K562 (cell line): ENCODE data around the gene ZFYVE28. TPM values are rescaled to one million over a fixed set of nuclear protein-coding genes. Genes with fewer than 3 reads are reported as not detected.
A peak's percentile ranks its signal among the peaks of the same experiment; 100 is the strongest.

Experiments
- AFF1 ChIP-seq, 2 experiments: fragments of 450-650 bp; IDR thresholded peaks; 2 replicates each; pipeline ENCODE4 v1.6.1; 2018; ENCODE audit warnings: mild to moderate bottlenecking in 2 of 2, low read depth in 1 of 2; ENCODE audit not compliant: partially characterized antibody in 2 of 2
- HCFC1 ChIP-seq: IDR thresholded peaks from 2 replicates; pipeline ENCODE4 v1.6.1; 2012; ENCODE audit warnings: low read depth, low read length, improper control_type of control experiment
- HDAC3 ChIP-seq: fragments of 450-650 bp; IDR thresholded peaks from 2 replicates; pipeline ENCODE4 v1.6.1; 2018; ENCODE audit warnings: borderline replicate concordance, mild to moderate bottlenecking, moderate library complexity; ENCODE audit not compliant: partially characterized antibody
- HMBOX1 ChIP-seq: sonication (generic); IDR thresholded peaks from 2 replicates; pipeline ENCODE4 v1.6.1; 2016
- IFI16 ChIP-seq: fragments of 250-450 bp; sonication (Bioruptor Pico); IDR thresholded peaks from 2 replicates; pipeline ENCODE4 v2.1.2; 2022; ENCODE audit warnings: mild to moderate bottlenecking, inconsistent platforms
- NR2C1 ChIP-seq, 2 experiments: fragments of 450-650 bp; IDR thresholded peaks; 2 replicates each; pipeline ENCODE4 v1.6.1; 2017; ENCODE audit warnings: mild to moderate bottlenecking in 2 of 2, antibody characterized with exemption in 1 of 2, inconsistent platforms in 1 of 2, missing compliant biosample characterization in 1 of 2, missing genetic modification characterization in 1 of 2
- PCBP2 ChIP-seq: fragments of 200-400 bp; formaldehyde crosslinking; IDR thresholded peaks from 2 replicates; pipeline ENCODE4 v1.6.1; 2018; ENCODE audit warnings: low read length, low read depth, mild to moderate bottlenecking, moderate library complexity; ENCODE audit not compliant: poor library complexity, severe bottlenecking
- TAL1 ChIP-seq: fragments of 450-650 bp; IDR thresholded peaks from 2 replicates; pipeline ENCODE4 v1.6.1; 2016; ENCODE audit warnings: mild to moderate bottlenecking
- ZNF347 ChIP-seq: fragments of 450-650 bp; formaldehyde crosslinking; IDR thresholded peaks from 2 replicates; pipeline ENCODE4 v1.4.0; 2020; ENCODE audit warnings: low read depth, mild to moderate bottlenecking, moderate library complexity
- ZNF584 ChIP-seq: fragments of 200-800 bp; sonication (Bioruptor generic); IDR thresholded peaks from 2 replicates; pipeline ENCODE4 v1.6.1; 2016; ENCODE audit warnings: low read depth, mild to moderate bottlenecking, missing genetic modification characterization, missing compliant biosample characterization
- ZNF785 ChIP-seq: fragments of 250-450 bp; sonication (Bioruptor Pico); IDR thresholded peaks from 2 replicates; pipeline ENCODE4 v1.4.0; 2020; ENCODE audit warnings: mild to moderate bottlenecking
- polyA plus RNA-seq, 8 experiments: library from polyadenylated mRNA; depleted of rRNA in 4 of 8; stranded (reverse) in 5 of 8; unstranded in 3 of 8; fragments of >200 nt; fragmentation: Nextera tagmentation in 2 of 8; fragmentation: Illumina TruSeq in 1 of 8; extraction: Ambion mirVana in 2 of 8; extraction: Trizol in 1 of 8; gene quantifications; 2 replicates each; pipeline versions ENCODE4 v1.2.1 to v1.2.3, GENCODE V29; 2011 to 2014; ENCODE audit warnings: inconsistent platforms in 1 of 8, missing spikeins in 1 of 8
- total RNA-seq, 7 experiments: library from RNA; depleted of rRNA in 6 of 7; stranded (reverse); fragments of >200 nt in 6 of 7; fragmentation: Illumina TruSeq in 2 of 7; extraction: Trizol in 2 of 7; gene quantifications; 2 replicates each; pipeline versions ENCODE4 v1.2.1 to v1.2.3, GENCODE V29; 2011 to 2021; ENCODE audit warnings: low replicate concordance in 1 of 7
- TF ChIP-seq, protein P1 (sequence below): sonication (generic); formaldehyde crosslinking; IDR thresholded peaks from 2 replicates; pipeline ENCODE4 v1.8.1; 2023; ENCODE audit warnings: mild to moderate bottlenecking, missing genetic modification reagents, moderate library complexity
- TF ChIP-seq, protein P2 (sequence below): fragments of 250-450 bp; sonication (Bioruptor Pico); IDR thresholded peaks from 2 replicates; pipeline ENCODE4 v1.8.0; 2022; ENCODE audit warnings: moderate library complexity, mild to moderate bottlenecking, inconsistent platforms

ZFYVE28 gene
- total and polyA plus RNA-seq, 9 of the 15 experiments (the other 6 are each of a cell fraction or from before 2014, with no cell fraction given), result 1.3 to 24.8 (median 8.9) TPM

DNA sequence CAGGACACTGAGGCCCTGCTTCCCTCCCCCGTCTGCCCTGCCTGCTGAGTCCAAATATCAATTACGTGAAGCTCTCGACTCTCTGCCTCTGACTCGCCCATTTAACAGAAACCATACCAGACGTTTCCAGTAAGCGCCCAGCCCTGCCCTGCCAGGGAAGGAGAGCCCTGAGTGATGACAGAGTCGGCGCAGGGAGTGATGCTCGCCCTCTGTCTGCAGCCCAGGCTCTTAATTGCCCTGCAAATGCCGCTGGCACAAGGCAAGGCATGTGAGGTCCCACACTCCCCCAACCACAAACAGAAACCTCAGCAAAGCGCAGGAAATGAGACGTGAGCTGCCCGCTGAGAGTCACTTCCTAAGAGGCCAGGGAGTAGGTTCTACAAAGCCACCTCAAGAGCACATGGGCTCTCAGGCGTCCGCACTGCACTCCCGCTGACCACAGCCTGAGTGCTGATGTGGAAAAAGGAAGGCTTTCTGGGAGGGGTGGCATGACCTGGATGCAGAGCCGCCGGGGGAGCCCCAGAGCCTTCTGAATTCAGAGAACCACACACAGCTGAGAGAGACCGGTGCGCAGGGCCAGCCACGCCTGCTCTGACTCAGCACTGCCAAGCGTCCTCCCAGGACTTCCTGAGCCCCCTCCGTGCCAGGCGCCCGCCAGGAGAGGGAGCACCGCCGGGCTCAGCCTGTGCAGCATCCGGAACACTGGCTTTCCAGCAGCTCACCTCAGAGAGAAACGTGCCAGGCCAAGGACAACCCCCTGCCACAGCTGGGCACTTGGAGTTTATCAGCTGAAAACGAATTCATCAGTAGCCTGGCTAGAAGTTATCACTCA lies 5.3 kb downstream of the ZFYVE28 start (continued):
- TF ChIP-seq, protein P1, sequence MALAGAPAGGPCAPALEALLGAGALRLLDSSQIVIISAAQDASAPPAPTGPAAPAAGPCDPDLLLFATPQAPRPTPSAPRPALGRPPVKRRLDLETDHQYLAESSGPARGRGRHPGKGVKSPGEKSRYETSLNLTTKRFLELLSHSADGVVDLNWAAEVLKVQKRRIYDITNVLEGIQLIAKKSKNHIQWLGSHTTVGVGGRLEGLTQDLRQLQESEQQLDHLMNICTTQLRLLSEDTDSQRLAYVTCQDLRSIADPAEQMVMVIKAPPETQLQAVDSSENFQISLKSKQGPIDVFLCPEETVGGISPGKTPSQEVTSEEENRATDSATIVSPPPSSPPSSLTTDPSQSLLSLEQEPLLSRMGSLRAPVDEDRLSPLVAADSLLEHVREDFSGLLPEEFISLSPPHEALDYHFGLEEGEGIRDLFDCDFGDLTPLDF, result no peak
- TF ChIP-seq HMBOX1 (no peak), ZNF584 (CRISPR knock-in tag) (no peak), ZNF347 (CRISPR knock-in tag) (no peak), TAL1 (no peak), PCBP2 (no peak), HCFC1 (peak; percentile 13; the same call in 1 of the 2 replicates), NR2C1 (IDR thresholded peaks at IDR 0.05) (no peak; the same call in none of the 2 replicates), NR2C1 (tag; IDR thresholded peaks at IDR 0.05) (no peak), IFI16 (CRISPR knock-in tag) (no peak), HDAC3 (no peak), AFF1 (IDR thresholded peaks at IDR 0.05; ENCODE audit: low read depth in 1 of 2, partially characterized antibody in 2 of 2) (no peak), ZNF785 (CRISPR knock-in tag) (no peak)
- TF ChIP-seq, protein P2, sequence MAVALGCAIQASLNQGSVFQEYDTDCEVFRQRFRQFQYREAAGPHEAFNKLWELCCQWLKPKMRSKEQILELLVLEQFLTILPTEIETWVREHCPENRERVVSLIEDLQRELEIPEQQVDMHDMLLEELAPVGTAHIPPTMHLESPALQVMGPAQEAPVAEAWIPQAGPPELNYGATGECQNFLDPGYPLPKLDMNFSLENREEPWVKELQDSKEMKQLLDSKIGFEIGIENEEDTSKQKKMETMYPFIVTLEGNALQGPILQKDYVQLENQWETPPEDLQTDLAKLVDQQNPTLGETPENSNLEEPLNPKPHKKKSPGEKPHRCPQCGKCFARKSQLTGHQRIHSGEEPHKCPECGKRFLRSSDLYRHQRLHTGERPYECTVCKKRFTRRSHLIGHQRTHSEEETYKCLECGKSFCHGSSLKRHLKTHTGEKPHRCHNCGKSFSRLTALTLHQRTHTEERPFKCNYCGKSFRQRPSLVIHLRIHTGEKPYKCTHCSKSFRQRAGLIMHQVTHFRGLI, result no peak
